Measurements from ENCODE around the gene DNASE1. TPM values are rescaled to one million over a fixed set of nuclear protein-coding genes. Genes with fewer than 3 reads are reported as not detected.
"Not testable (repeated sequence)": the region's sequence is repeated elsewhere in the genome, so short reads cannot be mapped to it uniquely, and the experiment has no call there.

The DNASE1 gene
- 43.4 to 48.7 TPM (median 46.0 TPM) in 3 replicates for total RNA-seq

- Mint-ChIP-seq H3K36me3 (peaks cover 31% of the 10 kb centered on the region), H3K27ac (no peak within 1 kb of the TSS), H3K4me3 (no peak within 1 kb of the TSS), H3K9me3 (no peaks in the 10 kb centered on the region), H3K27me3 (ENCODE audit: low read depth) (no peaks in the 10 kb centered on the region), H3K4me1 (no peaks in the 10 kb centered on the region)
- peak; percentile 69 for TF ChIP-seq CTCF (IDR thresholded peaks at IDR 0.05; ENCODE audit: unreplicated experiment)
- DNase-seq (ENCODE audit: low spot score in 2 of 2, unreplicated experiment in 2 of 2) = no peak
Observed at GRCh38 chr16:3654249-3654991, at the start of gene DNASE1. TSS of gene DNASE1 (plus strand) at chr16:3654691. CDS start at chr16:3655374, 683 bp downstream.

DNA sequence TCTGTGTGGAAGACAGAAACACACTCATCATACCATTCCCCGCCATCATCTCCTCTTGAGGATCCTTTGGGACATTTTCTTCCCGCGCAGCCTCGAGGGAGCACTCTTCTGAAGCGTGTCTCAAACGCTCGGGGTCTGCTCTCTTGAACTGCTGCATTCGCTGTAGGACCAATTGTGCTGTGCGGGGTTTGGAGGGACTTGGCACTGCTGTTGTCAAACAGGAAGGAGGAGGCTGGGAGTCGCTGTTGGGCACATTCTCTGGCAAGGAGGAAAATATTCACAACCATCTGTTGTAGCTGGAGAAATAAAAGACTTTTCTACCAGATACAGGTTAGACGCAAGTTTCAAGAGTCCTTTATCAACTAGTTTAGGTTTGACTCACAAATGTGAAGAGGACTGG lies 48.0 kb upstream of the DNASE1 start:
- H3K9me3 Mint-ChIP-seq = peaks cover 2% of the 10 kb centered on the region
- DNase-seq (ENCODE audit: low spot score in 2 of 2, unreplicated experiment in 2 of 2) = no peak
- no peaks in the 10 kb centered on the region for H3K27me3 Mint-ChIP-seq (ENCODE audit: low read depth)
- TF ChIP-seq CTCF (IDR thresholded peaks at IDR 0.05; ENCODE audit: unreplicated experiment) = no peak
- H3K27ac Mint-ChIP-seq = no peak overlapping the region
- peaks cover 12% of the 10 kb centered on the region for H3K4me1 Mint-ChIP-seq
- peaks cover 26% of the 10 kb centered on the region for H3K36me3 Mint-ChIP-seq
- no peak overlapping the region for H3K4me3 Mint-ChIP-seq

DNA sequence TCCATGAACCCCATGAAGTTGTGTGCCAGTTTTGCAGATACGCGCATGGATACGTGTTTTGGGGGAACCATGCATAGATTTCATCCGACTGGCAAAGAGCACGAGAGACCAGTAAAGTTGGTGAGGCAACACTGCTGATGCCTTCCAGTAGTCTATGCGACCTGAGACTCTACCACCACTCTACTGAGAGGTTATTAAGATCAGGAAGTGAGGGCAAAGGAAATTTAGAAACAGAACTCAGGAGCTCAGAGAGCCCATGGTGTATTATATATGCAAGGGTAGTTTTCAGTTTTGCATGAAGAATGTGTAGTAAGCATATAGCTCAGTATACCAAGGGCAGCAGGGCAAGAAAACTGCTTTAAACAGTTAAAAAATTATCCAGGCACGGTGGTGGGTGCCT lies 47.3 kb upstream of the DNASE1 start:
- H3K36me3 Mint-ChIP-seq = peaks cover 19% of the 10 kb centered on the region
- H3K27me3 Mint-ChIP-seq (ENCODE audit: low read depth) = no peaks in the 10 kb centered on the region
- no peaks in the 10 kb centered on the region for H3K9me3 Mint-ChIP-seq
- TF ChIP-seq CTCF (IDR thresholded peaks at IDR 0.05; ENCODE audit: unreplicated experiment) = no peak
- no peak for DNase-seq (ENCODE audit: low spot score in 2 of 2, unreplicated experiment in 2 of 2)
- no peak overlapping the region for H3K27ac Mint-ChIP-seq
- peaks cover 17% of the 10 kb centered on the region for H3K4me1 Mint-ChIP-seq
- H3K4me3 Mint-ChIP-seq = no peak overlapping the region

- Mint-ChIP-seq H3K27ac (no peak overlapping the region), H3K4me3 (no peak overlapping the region), H3K36me3 (peaks cover 16% of the 10 kb centered on the region), H3K27me3 (ENCODE audit: low read depth) (no peaks in the 10 kb centered on the region), H3K9me3 (no peaks in the 10 kb centered on the region), H3K4me1 (peaks cover 19% of the 10 kb centered on the region)
- no peak for DNase-seq (ENCODE audit: low spot score in 2 of 2, unreplicated experiment in 2 of 2)
- no peak for TF ChIP-seq CTCF (IDR thresholded peaks at IDR 0.05; ENCODE audit: unreplicated experiment)
Observed at GRCh38 chr16:3607634-3608033, 46.9 kb upstream of the DNASE1 start.

DNA sequence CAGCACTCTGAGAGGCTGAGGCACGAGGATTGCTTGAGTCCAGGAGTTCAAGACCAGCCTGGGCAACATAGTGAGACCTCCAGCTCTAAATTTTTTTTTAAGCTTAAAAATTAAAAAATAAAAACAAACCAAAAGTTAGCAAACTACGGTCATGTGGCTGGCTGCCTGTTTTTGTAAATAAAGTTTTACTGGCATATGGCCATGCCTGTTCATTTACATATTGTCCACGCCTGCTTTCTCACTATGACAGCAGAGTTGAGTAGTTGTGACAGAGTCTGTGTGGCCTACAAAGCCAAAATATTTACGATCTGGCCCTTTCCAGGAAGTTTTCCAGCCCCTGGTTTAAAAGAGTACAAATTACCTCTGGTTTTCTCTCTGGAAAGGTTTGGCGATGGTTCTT lies 46.4 kb upstream of the DNASE1 start:
- no peak for TF ChIP-seq CTCF (IDR thresholded peaks at IDR 0.05; ENCODE audit: unreplicated experiment)
- H3K9me3 Mint-ChIP-seq = no peaks in the 10 kb centered on the region
- H3K27me3 Mint-ChIP-seq (ENCODE audit: low read depth) = no peaks in the 10 kb centered on the region
- peaks cover 12% of the 10 kb centered on the region for H3K36me3 Mint-ChIP-seq
- H3K4me1 Mint-ChIP-seq = peaks cover 23% of the 10 kb centered on the region
- H3K4me3 Mint-ChIP-seq = no peak overlapping the region
- no peak for DNase-seq (ENCODE audit: low spot score in 2 of 2, unreplicated experiment in 2 of 2)
- H3K27ac Mint-ChIP-seq = no peak overlapping the region

- Mint-ChIP-seq H3K36me3 (peaks cover 10% of the 10 kb centered on the region), H3K4me1 (peaks cover 28% of the 10 kb centered on the region)
- not testable (repeated sequence) for H3K9me3 Mint-ChIP-seq; H3K27me3 Mint-ChIP-seq (ENCODE audit: low read depth); DNase-seq (ENCODE audit: low spot score in 2 of 2, unreplicated experiment in 2 of 2); H3K4me3 Mint-ChIP-seq; H3K27ac Mint-ChIP-seq
Observed at GRCh38 chr16:3608976-3609375, 45.5 kb upstream of the DNASE1 start.

Data from mesothelial cell of epicardium (in vitro differentiated cells).